IMR-90 (cell line): Measurements from ENCODE around the gene AFM.

Experiments used
- BHLHE40 ChIP-seq: fragments of 150-350 bp; IDR thresholded peaks from 2 replicates; pipeline ENCODE4 v1.6.1; 2016; ENCODE audit warnings: mild to moderate bottlenecking, low read depth, low read length
- CEBPB ChIP-seq: IDR thresholded peaks from 2 replicates; pipeline ENCODE4 v1.6.1; 2012; ENCODE audit warnings: low read depth, low read length, improper control_type of control experiment
- CHD1 ChIP-seq: IDR thresholded peaks from 2 replicates; pipeline ENCODE4 v1.6.1; 2012; ENCODE audit warnings: low read depth, low read length, improper control_type of control experiment
- CTCF ChIP-seq: conservative IDR thresholded peaks from 2 replicates; pipeline ENCODE4 v1.5.1; 2012; ENCODE audit warnings: mild to moderate bottlenecking, low read depth, low read length, improper control_type of control experiment
- ELK1 ChIP-seq: fragments of 150-350 bp; IDR thresholded peaks from 2 replicates; pipeline ENCODE4 v1.6.1; 2016; ENCODE audit warnings: low read depth, mild to moderate bottlenecking, low read length, moderate library complexity, borderline replicate concordance
- MAFK ChIP-seq: IDR thresholded peaks from 2 replicates; pipeline ENCODE4 v1.6.1; 2012; ENCODE audit warnings: low read depth, low read length, improper control_type of control experiment
- MAZ ChIP-seq: IDR thresholded peaks from 2 replicates; pipeline ENCODE4 v1.6.1; 2012; ENCODE audit warnings: low read depth, mild to moderate bottlenecking, low read length, improper control_type of control experiment, moderate library complexity, borderline replicate concordance
- MXI1 ChIP-seq: IDR thresholded peaks from 2 replicates; pipeline ENCODE4 v1.6.1; 2012; ENCODE audit warnings: low read depth, mild to moderate bottlenecking, low read length, moderate library complexity, borderline replicate concordance
- NFE2L2 ChIP-seq: fragments of 150-350 bp; IDR thresholded peaks from 2 replicates; pipeline ENCODE4 v1.6.1; 2016; ENCODE audit warnings: low read depth, mild to moderate bottlenecking, low read length
- POLR2A ChIP-seq: IDR thresholded peaks from 2 replicates; pipeline ENCODE4 v1.6.1; 2012; ENCODE audit warnings: mild to moderate bottlenecking, low read depth, low read length
- RAD21 ChIP-seq: IDR thresholded peaks from 2 replicates; pipeline ENCODE4 v1.6.1; 2012; ENCODE audit warnings: low read length, improper control_type of control experiment
- RCOR1 ChIP-seq: IDR thresholded peaks from 2 replicates; pipeline ENCODE4 v1.6.1; 2012; ENCODE audit warnings: mild to moderate bottlenecking, low read length, improper control_type of control experiment; ENCODE audit not compliant: insufficient replicate concordance
- RFX5 ChIP-seq: IDR thresholded peaks from 2 replicates; pipeline ENCODE4 v1.8.0; 2012; ENCODE audit warnings: low read depth, mild to moderate bottlenecking, low read length, moderate library complexity
- USF2 ChIP-seq: fragments of 150-350 bp; IDR thresholded peaks from 2 replicates; pipeline ENCODE4 v1.6.1; 2017; ENCODE audit warnings: mild to moderate bottlenecking, antibody characterized with exemption, low read length, low read depth

GRCh38 chr4:73485596-73485995, 4.1 kb downstream of the AFM start:
- no peak for TF ChIP-seq POLR2A
- no peak for TF ChIP-seq CEBPB
- no peak for TF ChIP-seq CTCF
- no peak for TF ChIP-seq RCOR1
- no peak for TF ChIP-seq USF2
- TF ChIP-seq MXI1: no peak
- TF ChIP-seq RAD21: no peak
- TF ChIP-seq NFE2L2: no peak
- no peak for TF ChIP-seq MAFK
- no peak for TF ChIP-seq RFX5
- TF ChIP-seq CHD1: no peak
- no peak for TF ChIP-seq MAZ
- TF ChIP-seq ELK1: no peak
- no peak for TF ChIP-seq BHLHE40
